Activated effector memory CD4-positive, alpha-beta T cell treated with Interleukin-2 at 50 U/mL for 16 hours (primary cell): ENCODE measurements around the gene EXO1.
"Not testable (repeated sequence)": the region's sequence is repeated elsewhere in the genome, so short reads cannot be mapped to it uniquely, and the experiment has no call there.

Experiments
- DNase-seq: peaks from one replicate; pipeline ENCODE4 v3.0.0-alpha.2; 2020

EXO1 gene

DNA sequence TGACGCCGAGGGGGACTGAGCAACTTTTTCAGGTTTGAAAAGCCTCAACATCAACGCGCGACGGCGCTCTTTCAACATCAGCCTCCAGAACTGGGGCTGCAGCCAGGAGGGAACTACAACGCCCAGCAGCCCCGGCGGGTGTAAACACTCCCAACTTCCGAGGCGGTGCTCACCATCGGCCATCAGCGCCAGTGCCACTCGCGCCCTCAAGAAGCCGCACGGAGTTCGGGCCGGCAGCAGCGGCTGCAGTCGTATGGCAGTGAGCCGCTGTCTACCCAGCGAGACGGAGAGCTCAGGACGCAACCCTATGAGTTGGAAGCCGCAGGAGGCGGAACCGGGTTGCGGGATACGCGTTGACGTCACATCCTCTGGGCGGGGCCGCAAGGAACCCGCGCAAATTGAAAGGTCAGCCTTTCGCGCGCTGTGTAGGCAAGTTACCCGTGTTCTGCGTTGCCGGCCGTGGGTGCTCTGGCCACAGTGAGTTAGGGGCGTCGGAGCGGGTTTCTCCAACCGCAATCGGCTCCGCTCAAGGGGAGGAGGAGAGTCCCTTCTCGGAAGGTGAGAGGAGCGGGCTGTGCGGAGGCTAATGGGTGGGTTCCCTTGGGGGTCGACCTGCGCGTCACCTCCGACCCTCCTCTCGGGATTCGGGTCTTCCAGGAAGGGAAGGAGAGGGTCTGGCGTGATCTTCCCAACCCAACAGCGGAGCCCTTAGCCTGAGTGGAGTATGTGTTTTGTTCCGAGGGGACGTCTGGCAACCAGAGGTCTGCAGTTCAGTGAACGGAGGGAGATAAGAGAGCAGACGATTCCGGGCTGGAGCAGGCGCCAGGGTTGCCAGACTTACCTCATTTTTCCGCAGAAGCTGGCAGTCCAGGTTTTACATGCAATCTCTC lies at the start of gene EXO1:
Gene EXO1 (plus strand): TSS at position 409 of the 890 bp plus-strand sequence. CDS start 2,222 bp downstream, outside the sequence.
- DNase-seq, result peak; percentile 85

DNA sequence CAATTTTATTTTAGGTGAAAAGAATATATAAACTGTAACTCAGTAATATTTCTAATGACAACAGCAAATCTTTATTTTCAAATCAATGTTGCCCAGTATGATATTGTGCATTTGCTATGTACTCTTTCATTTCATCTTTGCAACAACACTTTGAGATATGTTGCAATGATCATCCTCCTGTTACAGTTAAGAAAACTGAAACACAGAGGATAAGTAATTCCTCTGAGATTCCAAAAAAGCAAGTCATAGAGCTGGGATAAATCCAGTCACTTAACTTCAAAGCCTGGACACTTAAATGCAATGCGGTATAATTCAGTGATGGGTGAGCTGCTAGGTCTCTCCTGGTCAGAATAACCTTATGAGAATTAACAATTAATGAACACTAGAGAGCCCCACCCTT lies 48.6 kb upstream of the EXO1 start:
- no peak for DNase-seq

DNA sequence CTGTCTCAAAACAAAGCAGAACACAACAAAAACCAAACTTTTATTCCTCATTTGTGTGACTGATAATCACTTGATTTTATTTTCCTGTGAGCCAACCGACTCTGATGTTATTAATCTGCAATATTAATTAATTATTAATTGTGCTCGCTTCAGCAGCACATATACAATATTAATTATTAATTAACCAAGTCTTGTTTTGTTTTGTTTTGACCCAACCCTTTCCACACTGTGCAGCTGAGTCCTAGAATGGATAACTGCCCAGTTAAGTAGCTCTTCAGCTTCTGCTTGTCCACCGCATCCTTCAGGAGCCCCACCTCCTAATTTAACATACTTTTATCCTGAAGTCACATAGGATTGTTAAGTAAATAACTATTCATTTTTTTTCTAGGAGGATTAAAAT lies 47.4 kb upstream of the EXO1 start:
- DNase-seq, result no peak

DNA sequence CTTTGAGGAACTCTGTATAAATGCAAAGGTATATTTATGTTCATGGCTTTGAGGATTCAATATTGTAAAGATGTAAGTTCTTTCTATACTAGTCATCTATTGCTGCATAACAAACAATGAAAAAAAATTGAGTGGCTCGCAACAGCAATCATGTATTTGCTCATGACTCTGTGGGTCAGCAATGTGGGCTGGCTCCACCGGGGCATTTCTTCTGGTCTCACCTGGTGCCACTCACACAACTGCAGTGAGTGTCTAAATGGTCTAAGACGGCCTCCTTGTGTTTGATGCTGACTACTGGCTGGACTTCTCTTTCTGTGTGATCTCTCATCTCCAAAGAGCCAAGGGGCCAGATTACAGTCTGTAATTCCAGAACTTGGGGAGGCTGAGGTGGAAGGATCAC lies 45.1 kb upstream of the EXO1 start:
- DNase-seq, result no peak

DNA sequence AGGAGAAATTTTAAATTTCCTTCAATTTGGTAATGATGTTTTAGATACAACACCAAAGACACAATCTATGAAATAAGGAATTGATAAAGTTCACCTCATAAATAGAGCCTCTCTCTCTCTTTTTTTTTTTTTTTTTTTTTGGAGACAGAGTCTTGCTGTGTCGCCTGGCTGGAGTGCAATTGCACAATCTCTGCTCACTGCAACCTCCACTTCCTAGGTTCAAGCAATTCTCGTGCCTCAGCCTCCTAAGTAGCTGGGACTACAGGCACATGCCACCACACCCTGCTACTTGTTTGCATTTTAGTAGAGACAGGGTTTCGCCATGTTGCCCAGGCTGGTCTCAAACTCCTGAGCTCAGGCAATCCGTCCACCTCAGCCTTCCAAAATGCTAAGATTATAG lies 43.3 kb upstream of the EXO1 start:
- DNase-seq, result not testable (repeated sequence)

DNA sequence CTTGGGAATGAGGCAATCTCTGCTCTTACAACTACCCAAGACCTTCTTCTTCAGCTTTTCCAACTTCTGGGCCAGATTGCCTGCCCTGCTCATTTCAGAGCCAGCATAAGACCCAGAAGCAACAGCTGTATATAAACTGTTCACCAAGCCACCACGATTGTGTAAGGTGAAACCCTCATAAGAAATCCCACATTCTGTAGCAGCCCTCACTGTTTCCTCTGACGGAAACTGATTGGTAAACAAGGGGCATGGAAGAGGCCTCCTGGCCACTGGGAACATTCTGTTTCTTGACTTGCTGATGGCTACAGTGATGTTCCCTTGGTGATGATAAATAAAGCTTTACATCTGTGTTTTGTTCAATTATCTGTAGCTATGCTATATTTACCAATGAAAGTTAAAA lies 39.7 kb upstream of the EXO1 start:
- DNase-seq, result no peak

DNA sequence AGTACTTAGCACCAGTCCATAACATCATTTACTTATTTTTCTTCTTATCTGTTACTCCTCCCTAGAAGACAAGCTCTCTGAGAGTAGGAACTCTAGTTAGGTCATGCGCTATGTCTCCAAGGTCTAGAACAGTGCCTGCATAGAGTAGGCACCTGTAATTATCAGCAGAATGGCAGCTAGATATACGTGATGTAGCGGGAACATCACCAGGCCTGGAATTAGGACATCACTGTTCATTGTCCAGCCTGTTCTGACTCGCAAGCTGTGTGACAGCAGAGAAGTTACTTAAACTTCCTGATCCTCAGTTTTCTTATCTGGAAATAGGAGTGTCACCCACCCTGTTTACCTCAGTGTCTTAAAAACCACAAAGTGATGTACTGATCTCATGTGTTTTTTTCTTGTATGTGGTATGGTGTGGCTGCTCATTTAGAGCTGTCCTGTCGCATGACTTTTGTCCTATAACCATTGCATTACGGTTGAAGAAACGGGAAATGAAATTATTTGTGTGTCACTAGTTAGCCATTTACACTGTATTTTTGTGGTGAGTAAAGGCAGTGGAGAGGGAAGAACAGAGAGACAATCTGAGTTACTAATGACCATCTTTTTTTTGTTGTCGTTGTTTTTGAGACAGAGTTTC lies 37.1 kb upstream of the EXO1 start:
- no peak for DNase-seq

DNA sequence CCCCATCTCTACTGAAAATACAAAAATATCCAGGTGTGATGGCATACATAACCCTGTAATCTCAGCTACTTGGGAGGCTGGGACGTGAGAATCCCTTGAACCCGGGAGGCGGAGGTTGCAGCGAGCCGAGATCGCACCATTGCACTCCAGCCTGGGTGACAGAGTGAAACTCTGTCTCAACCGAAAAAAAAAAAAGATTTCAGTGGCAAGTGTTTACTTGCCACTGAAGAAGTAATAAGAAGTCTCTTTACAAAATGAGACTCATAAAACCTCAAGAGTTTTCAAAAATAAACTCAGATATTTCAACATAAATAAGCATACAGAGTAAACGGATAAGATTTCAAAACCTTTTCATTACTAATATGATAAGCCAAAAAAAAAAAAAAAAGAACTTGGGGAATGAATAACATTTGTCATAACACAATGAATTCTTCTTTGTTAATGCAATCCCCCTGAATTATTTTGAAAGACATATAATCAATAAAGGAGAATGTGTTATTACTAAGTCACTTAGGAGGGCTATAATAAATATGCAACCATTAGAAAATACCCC lies 34.2 kb upstream of the EXO1 start:
- no peak for DNase-seq

DNA sequence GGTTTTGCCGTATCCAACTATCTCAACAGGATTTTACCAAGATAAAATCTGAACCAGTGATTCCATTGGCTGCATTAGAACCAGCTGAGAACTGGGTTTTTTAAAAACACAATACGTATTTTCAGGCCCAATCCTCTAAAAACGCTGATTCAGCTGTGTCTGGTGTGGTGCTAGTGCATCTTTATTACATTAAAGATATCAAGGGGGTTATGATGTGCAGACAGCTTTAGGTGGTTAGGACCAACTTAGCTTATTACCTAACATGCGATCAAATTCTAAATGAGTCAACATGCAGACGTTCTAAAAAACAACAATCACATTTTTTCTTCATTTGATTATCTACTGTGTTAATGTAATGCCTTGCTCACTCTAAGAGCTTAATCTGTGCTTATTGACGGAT lies 32.0 kb upstream of the EXO1 start:
- DNase-seq, result no peak

DNA sequence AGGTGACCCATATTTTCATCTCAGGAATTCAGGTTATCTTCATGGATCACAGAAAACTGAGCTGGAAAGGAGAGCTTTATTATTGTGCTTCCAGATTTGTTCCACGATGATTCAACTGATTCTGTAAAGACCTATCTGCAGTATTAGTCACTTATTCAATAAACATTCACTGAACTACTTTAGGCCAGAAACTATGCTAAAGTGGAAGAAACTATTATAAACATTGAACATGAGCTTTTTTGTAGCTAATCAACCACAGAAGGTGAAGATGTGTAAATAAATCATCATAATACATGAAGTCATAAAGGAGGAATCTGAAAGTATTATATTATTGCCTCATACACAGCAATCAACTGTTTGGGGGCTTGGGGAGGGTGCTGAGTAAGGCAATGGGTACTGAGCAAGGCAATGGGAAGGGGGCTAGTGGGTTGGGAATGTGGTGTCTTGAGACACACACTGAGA lies 30.6 kb upstream of the EXO1 start:
- no peak for DNase-seq

DNA sequence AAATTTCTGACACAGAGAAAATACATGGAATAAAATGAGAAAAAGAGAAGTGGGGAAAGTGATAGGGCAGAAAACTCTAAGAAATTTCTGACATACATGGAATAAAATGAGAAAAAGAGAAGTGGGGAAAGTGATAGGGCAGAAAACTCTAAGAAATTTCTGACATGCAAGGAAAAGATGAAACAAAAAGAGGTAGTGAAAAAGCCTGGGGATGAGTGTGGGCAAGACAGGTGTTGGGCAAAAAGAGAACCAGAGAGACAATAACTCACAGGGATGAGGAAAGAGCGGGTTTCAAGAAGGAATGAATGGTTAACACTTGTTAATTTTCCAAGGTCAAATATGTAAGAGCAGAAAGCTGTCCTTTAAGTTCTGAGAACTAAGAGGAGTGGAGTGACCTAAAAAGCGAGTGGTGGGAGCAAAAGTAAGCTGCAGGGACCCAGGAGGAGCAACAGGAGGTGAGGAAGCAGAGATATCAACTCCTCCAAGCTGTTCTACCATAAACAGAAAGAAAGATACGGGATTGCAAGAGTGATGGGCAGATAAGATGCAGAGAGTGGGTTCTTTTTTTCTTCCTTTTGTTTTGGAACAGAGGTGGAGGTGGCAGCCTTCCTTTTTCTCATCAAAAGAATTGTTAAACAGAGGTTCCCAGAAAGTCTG lies 29.9 kb upstream of the EXO1 start:
- DNase-seq, result no peak

DNA sequence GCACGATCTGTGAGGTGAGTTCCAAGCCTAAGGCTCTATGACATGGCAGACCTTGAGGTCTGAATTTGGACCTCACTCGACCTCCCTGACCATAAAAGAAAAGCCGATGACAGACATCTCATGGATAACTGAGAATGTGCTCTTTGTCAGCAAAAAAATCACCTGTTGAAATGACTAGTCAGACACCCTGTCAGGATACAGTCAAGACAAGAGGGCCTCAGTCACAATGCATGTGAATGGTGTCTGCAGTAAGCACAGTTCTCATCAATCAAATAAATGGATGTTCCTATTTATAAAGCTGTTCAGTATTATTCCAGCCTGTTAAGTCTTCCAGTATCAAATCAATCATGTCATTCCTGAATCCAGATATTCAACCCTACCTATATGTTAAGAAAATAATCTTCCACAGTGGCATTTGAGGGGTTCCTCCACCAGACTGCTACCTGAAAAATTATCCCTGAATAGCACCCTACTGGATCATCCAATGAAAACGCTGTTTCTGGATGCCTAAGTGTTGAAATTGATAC lies 28.6 kb upstream of the EXO1 start:
- DNase-seq, result no peak

DNA sequence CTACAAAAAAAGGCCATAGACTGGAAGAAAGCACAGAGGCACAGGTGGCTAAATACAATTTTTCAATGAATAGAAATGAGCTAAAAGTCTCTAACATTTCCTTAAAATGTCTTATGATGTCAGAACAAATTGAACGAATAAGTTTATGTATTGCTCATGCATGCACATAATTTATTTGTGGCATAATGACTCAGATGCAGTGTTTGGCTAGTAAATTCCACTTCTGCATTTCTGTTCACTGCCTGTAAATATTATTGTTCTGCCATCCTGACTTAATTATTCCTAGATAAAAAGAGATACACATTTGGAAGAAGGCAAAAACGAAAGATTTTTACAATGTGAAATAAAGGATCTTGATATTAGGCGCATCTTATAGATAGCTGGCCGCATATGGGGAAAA lies 26.6 kb upstream of the EXO1 start:
- DNase-seq, result no peak

DNA sequence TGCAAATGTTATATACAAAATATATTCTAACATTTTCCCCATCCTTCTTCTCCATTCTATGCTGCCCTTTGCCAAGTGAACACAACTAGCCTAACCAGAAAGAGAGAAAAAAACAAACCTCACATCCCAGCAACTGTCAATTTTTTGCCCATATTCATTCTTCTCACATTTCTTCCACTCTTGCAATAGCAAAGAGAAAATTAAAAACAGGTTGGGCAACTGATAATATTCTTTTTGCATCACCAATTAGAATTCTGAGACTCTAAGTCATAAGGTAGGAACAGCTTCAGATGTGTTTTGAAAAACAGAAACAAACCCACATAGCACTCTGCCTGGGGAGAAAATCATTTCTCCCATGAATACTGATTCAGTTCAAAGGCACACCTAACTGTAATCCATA lies 25.2 kb upstream of the EXO1 start:
- DNase-seq, result no peak

DNA sequence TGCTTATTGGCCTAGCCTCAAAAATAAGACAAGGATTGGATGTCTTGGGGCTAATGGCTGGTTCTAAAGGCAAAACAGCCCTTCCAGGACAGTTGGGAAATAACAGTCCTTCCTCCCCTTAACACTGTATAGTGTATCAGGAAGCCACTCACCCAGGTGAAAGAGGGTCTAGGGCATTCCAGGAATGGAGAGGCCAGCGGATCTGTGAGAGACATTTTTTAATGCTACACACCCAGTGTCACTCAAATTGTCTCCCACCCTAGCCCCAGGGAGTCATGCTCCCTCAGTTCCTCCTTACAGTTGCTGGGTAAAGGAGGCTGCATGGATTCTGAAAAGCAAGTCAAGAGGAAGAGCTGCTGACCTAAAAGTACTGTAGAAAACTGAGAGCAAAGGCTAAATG lies 24.1 kb upstream of the EXO1 start:
- DNase-seq, result no peak

DNA sequence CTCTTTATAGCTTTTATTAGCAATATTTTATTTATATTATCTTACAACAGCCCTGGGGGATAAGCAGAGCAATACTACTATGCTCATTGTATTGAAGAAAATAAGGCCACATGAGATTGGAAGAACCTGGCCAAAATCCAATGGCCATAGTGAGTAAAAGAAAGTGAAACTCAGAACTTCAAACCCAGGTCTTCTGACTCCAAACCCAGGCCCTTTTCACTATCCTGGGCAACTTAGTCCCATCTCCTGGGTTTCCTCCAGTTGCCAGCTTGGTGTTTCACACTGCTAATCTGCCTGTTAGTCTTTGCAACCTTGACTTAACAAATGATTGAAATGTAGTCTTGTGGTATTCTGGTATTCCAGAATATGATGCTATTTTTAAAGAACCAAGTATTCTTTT lies 22.4 kb upstream of the EXO1 start:
- no peak for DNase-seq

DNA sequence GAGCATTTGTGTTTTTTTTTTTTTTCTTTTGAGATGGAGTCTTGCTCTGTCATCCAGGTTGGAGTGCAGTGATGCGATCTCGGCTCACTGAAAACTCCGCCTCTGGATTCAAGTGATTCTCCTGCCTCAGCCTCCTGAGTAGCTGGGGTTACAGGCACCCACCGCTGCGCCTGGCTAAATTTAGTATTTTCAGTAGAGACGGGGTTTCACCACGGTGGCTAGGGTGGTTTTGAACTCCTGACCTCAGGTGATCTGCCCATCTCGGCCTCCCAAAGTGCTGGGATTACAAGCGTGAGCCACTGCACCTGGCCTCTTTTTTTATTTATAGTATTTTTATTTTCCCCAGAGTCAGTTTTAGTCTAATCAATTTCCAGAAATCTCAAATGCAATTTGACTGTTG lies 21.4 kb upstream of the EXO1 start:
- not testable (repeated sequence) for DNase-seq

DNA sequence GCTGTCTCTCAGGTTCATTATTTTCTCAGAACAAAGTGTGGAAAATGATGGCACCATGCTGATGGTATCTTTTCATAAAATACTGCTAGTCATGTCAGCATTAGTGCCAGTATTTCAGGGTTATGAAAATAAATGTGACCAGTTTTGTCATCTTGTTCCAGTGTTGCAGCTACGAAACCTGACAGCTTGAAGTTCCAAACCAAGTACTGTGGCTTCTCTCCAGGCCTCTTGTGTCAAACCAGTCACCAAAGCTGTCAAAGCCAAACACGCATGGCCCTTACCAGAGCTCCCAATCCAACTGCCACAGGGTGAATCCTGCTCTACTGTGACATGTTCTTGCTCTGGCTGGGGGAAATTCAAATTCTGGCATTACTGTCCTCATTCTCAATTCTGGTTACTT lies 20.7 kb upstream of the EXO1 start:
- DNase-seq, result no peak

DNA sequence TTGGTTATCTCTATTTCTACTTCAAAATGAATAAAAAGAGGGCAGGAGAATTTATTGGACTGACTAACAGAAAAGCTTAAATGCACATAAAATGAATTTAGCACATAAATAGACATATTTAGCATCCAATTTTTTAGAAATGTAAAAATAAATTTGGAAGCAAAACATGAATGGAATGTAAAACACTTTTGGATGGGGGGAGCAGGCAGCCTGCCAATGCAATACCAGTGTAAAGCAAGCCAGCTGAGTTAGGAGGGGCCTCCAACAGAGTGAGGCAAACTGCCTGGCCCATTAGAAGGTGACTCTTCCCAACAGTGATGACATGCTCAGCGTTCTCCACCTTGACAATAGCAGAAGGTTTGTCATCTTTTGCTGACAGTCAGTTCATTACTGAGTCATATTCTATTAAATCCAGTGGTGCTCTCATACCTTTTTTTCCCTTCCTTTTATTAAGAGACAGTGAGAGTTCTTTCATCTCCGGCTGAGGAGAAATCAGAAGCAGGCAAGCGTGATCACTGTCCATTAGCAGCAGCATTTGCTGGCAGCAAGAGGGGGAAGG lies 19.5 kb upstream of the EXO1 start:
- no peak for DNase-seq

DNA sequence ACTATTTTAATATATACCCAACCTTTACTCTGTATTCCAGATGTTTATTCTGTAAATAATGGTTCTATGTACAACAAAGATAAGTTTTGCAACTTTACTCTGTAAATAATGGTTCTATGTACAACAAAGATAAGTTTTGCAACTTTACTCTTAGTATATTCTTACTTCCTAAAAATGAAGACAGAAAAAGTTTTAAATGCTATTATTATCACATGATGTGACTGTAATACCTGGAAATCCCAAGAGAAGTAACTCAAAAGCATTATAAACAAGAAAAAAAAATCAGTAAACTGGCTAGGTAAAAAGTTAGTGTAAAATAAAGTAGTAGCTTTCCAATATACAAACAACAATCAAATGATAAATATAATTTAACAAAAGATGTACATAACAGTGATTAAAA lies 18.5 kb upstream of the EXO1 start:
- no peak for DNase-seq

DNA sequence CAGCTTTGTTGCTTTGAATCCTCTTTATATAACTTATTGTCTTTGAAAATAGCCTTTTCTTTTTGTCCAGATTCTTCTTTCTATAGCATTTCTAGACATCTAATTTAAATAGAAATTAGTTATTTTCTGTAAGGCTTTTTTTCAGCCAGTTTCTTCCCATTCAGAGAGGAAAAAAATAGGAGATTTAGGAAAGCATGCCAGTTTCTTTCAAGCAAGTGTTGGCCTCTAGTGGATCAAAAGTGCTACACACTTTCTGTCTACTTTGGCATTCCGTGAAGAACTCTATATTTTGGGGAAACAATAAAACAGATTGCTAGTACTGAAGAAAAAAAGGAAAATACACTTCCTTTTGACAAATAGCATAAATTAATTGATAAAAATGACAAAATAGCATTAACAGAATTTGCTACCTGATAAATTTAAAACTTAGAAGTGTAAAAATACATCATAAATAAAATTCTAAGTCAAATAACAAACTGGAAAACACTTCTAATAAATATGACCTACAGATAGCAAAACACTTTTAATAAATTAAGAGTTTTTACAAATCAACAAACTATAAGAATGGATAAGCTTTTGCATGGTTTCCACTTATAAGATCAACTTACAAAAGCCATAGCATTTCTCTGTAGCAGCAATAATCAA lies 13.1 kb upstream of the EXO1 start:
- no peak for DNase-seq

DNA sequence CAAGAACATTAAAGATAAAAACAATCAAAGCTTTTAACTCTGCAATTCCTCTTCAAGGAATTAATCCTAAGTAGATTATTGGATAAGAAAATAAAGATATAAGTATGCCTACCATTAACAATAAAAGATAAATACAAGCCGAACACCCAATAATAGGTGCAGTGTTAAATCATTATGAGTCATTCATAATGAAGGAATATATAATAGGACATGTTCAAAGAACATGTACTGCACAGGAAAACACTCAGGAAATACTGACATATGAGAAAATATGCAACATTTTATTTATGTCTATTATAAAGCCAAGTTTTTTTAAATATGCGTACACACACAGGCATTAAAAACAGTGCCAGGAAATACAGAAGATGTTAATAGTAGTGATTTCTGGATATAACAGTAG lies 11.1 kb upstream of the EXO1 start:
- DNase-seq, result no peak

DNA sequence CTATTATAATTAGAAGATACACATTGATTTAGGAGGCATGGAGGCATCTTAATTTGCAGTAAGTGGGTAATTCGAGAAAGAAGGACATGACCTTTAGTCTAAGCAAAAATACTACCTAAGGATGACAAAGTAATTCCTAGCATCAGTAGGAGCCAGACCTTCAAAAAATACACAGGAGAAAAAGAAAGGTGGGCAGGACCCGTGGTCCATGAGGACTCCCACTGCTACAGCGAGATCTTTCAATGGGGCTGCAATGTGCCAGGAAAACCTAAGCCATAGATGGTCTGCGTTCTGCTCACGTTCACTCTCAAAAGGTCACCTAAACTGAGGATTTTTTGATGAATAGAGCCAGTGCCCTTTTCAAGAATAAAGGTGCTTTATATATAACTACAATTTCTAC lies 10.6 kb upstream of the EXO1 start:
- no peak for DNase-seq
